SHP77 (cell line): ENCODE measurements around the gene CLDND2.

Experiments
- DNase-seq, 2 experiments: peaks; one replicate each; lab custom pipeline; 2025; lab: John Stamatoyannopoulos, UW

The CLDND2 gene

GRCh38 chr19:51331193-51331592 is 37.6 kb downstream of the CLDND2 start:
- no peak for DNase-seq

- no peak for DNase-seq
Observed at GRCh38 chr19:51330366-51330765, 38.4 kb downstream of the CLDND2 start.

GRCh38 chr19:51329411-51329810 is 39.4 kb downstream of the CLDND2 start:
- DNase-seq: no peak

GRCh38 chr19:51327066-51328001 is 41.5 kb downstream of the CLDND2 start:
- no peak for DNase-seq

DNA sequence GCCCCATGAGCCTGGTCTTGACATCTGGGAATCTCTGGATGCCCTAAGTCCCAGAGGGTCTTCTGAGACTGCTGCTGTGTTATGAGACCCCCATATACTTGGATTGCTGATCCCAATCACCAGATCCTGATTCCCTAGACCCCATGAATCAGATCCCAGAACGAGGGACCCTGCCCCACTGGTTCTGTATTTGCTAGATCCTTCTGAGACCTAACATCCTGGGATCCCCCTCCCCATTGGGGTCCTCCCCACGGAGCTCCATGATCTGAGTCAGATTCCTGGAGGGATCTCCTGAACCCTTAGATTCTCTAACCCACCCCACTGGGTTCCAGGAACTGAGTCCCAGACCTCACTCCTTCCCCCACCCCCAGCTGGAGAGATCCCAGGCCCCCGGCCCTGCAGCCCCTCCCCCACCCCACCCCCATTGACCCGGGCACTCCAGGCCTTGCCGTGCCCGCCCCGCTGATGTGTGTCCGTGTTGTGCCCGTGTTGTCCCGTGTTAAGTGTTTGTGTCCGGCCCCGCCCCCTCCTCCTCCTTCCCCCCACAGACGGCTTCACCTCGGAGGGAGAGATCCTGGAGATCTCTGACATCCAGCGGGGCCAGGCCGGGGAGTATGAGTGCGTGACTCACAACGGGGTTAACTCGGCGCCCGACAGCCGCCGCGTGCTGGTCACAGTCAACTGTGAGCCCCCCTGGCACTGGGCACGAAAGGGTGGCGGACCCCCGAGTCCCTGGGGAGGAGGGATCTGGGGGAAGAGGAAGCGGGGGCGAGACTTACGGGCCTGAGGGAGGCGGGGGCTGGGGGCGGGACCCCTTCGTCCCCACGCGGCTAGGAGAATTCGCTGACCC is 42.4 kb downstream of the CLDND2 start:
- DNase-seq: no peak

GRCh38 chr19:51325161-51325976 is 43.4 kb downstream of the CLDND2 start:
- no peak for DNase-seq

- no peak for DNase-seq
Observed at GRCh38 chr19:51324167-51324481, 44.7 kb downstream of the CLDND2 start.

DNA sequence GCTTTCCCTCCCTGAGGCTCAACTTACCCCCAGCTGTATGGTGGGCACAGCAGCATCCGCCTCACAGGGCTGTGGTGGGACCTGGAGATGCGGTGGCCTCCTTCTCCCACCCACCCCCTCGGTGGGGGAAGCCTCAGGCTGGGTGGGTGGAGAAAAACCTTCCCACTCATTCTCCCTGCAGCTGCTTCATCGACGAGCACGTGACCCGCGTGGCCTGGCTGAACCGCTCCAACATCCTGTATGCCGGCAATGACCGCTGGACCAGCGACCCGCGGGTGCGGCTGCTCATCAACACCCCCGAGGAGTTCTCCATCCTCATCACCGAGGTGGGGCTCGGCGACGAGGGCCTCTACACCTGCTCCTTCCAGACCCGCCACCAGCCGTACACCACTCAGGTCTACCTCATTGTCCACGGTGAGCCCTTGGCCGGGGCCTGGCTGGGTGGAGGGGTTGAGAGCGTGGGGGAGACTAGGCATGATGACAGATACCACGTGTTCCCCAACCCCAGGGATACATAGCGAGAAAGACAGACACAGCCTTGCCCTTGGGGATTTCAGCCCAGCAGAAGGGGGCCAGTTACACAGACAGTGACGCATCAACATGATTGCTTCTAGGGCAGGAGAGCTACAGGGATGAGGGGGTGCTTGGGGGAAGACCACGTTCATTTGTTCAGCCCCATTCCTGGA is 45.2 kb downstream of the CLDND2 start:
- no peak for DNase-seq

DNA sequence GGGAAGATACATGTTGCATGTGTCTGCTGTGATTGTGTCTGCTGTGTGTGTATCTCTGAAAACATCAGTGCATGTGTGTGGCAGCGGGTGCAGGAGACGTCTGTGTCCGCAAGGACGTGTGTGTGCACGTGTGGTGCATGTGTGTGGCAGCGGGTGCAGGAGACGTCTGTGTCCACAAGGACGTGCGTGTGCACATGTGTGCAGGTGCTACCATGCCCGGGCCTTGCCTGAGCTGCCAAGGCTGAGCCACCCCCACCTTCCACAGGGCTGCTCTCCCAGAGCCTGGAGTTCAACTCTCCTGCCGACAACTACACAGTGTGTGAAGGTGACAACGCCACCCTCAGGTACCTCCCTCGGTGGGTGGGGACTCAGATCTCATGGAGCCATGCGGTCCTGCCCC is 47.0 kb downstream of the CLDND2 start:
- no peak for DNase-seq

- peak; percentile 11 to 27 for DNase-seq
Observed at GRCh38 chr19:51320280-51320657, 48.5 kb downstream of the CLDND2 start.

- DNase-seq: no peak
Observed at GRCh38 chr19:51319649-51320279, 49.0 kb downstream of the CLDND2 start.

GRCh38 chr19:51318687-51319648 is 49.8 kb downstream of the CLDND2 start:
- no peak for DNase-seq

GRCh38 chr19:51317968-51318367 is 50.8 kb downstream of the CLDND2 start:
- no peak for DNase-seq

DNA sequence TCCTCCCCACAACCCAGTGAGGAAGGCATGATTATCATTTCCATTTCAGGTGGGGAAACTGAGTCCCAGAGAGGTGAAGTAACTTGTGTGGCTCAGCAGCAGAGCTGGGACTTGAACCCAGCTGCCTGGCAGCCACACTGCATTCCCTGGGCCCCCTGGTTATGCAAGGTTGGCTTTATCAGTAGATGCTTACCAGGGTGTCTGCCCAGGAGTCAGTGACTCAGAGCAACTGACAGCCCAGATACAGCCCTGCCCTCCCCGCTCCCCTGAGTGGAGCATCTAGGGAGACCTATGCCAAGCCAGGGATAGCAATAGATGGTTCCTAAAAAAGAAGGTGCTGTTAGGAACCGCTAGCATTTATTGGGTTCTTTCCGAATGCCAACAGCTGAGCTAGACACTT is 51.4 kb downstream of the CLDND2 start:
- DNase-seq: no peak
